ENCODE results near the gene PARP8.

DNA sequence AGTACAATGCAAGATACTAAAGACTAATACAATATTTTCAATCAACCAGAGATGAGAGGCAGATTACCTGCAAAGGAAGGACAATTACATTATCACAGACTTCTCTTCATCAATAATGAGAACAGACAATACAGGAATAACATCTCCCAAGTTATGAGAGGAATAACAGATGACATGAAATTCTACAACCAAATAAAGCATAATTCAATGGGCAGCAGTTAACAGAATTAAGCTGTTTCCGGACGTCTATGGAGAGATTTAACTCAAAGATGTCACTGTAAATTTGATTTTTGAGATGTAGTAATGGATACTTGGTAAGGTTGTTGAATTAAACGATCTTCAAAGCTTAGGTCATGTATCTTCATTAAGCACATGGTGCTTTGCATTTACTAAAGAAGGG, 19.8 kb upstream of the PARP8 start:
- TF ChIP-seq MAZ (IDR thresholded peaks at IDR 0.05; ENCODE audit: borderline replicate concordance, low read depth, low read length) (no peak), CEBPB (IDR thresholded peaks at IDR 0.05; ENCODE audit: low read depth, low read length) (no peak), RFX5 (IDR thresholded peaks at IDR 0.05; ENCODE audit: low read depth, low read length) (no peak), POLR2A (IDR thresholded peaks at IDR 0.05; ENCODE audit: low read depth, low read length) (no peak), MAFK (IDR thresholded peaks at IDR 0.05; ENCODE audit: low read depth, low read length) (no peak), SMC3 (IDR thresholded peaks at IDR 0.05; ENCODE audit: low read depth, low read length) (no peak), BHLHE40 (IDR thresholded peaks at IDR 0.05; ENCODE audit: low read depth, low read length) (no peak), RCOR1 (IDR thresholded peaks at IDR 0.05; ENCODE audit: insufficient replicate concordance, low read length) (no peak), CHD1 (IDR thresholded peaks at IDR 0.05; ENCODE audit: low read depth, low read length) (no peak), NFE2L2 (IDR thresholded peaks at IDR 0.05; ENCODE audit: low read depth, low read length) (no peak)
- TF ChIP-seq, protein P1, sequence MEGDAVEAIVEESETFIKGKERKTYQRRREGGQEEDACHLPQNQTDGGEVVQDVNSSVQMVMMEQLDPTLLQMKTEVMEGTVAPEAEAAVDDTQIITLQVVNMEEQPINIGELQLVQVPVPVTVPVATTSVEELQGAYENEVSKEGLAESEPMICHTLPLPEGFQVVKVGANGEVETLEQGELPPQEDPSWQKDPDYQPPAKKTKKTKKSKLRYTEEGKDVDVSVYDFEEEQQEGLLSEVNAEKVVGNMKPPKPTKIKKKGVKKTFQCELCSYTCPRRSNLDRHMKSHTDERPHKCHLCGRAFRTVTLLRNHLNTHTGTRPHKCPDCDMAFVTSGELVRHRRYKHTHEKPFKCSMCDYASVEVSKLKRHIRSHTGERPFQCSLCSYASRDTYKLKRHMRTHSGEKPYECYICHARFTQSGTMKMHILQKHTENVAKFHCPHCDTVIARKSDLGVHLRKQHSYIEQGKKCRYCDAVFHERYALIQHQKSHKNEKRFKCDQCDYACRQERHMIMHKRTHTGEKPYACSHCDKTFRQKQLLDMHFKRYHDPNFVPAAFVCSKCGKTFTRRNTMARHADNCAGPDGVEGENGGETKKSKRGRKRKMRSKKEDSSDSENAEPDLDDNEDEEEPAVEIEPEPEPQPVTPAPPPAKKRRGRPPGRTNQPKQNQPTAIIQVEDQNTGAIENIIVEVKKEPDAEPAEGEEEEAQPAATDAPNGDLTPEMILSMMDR (conservative IDR thresholded peaks at IDR 0.05; ENCODE audit: low read depth, low read length), result no peak
- TF ChIP-seq, protein P2, sequence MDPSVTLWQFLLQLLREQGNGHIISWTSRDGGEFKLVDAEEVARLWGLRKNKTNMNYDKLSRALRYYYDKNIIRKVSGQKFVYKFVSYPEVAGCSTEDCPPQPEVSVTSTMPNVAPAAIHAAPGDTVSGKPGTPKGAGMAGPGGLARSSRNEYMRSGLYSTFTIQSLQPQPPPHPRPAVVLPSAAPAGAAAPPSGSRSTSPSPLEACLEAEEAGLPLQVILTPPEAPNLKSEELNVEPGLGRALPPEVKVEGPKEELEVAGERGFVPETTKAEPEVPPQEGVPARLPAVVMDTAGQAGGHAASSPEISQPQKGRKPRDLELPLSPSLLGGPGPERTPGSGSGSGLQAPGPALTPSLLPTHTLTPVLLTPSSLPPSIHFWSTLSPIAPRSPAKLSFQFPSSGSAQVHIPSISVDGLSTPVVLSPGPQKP (IDR thresholded peaks at IDR 0.05; ENCODE audit: borderline replicate concordance, low read depth, low read length), result no peak
- TF ChIP-seq, protein P3, sequence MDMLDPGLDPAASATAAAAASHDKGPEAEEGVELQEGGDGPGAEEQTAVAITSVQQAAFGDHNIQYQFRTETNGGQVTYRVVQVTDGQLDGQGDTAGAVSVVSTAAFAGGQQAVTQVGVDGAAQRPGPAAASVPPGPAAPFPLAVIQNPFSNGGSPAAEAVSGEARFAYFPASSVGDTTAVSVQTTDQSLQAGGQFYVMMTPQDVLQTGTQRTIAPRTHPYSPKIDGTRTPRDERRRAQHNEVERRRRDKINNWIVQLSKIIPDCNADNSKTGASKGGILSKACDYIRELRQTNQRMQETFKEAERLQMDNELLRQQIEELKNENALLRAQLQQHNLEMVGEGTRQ (IDR thresholded peaks at IDR 0.05; ENCODE audit: low read depth, low read length), result no peak

Data from IMR-90 (cell line).